Natural killer cell (primary cell): ENCODE measurements around the gene UBAC1. TPM values are rescaled to one million over a fixed set of nuclear protein-coding genes. Genes with fewer than 3 reads are reported as not detected.

ENCODE experiments used
- ATAC-seq, 3 donors: fragments of 150-1000 bp in 2 of 3; fragments of 200-7000 bp in 1 of 3; cut with Tn5 transposase; 1 replicate in 1 of 3; 2 replicates in 2 of 3; pipeline ENCODE4 v1.10.0; 2021; ENCODE audit warnings: mild to moderate bottlenecking in 2 of 3, moderate library complexity in 2 of 3
- DNase-seq, 2 donors: peaks; one replicate each; pipeline versions ENCODE4 v3.0.0 to v3.0.0-alpha.2; 2013 to 2021; ENCODE audit warnings: mixed read lengths in 1 of 2
- H3K27ac ChIP-seq: one replicate; pipeline ENCODE4 v1.5.1; 2013; ENCODE audit warnings: mild to moderate bottlenecking, low read length
- H3K27me3 ChIP-seq: one replicate; pipeline ENCODE4 v1.6.1; 2013; ENCODE audit warnings: low read length; ENCODE audit not compliant: control insufficient read depth, insufficient read depth
- H3K36me3 ChIP-seq: one replicate; pipeline ENCODE4 v1.6.1; 2013; ENCODE audit warnings: low read length; ENCODE audit not compliant: control insufficient read depth, insufficient read depth
- H3K4me1 ChIP-seq: one replicate; pipeline ENCODE4 v1.6.1; 2013; ENCODE audit warnings: low read length; ENCODE audit not compliant: control insufficient read depth, insufficient read depth
- H3K4me3 ChIP-seq: one replicate; pipeline ENCODE4 v1.5.1; 2013; ENCODE audit warnings: low read length
- H3K9me3 ChIP-seq: one replicate; pipeline ENCODE4 v1.6.1; 2013; ENCODE audit warnings: low read length; ENCODE audit not compliant: control insufficient read depth, insufficient read depth
- H3K27ac Mint-ChIP-seq, 2 donors: one replicate each; pipeline ENCODE4 v1.8.0; 2022; ENCODE audit warnings: mild to moderate bottlenecking in 2 of 2, mixed read lengths in 2 of 2, moderate library complexity in 1 of 2
- H3K27me3 Mint-ChIP-seq, 2 donors: one replicate each; pipeline ENCODE4 v1.8.0; 2022; ENCODE audit warnings: low read depth in 2 of 2, mixed read lengths in 2 of 2
- H3K36me3 Mint-ChIP-seq: one replicate; pipeline ENCODE4 v1.8.0; 2022; ENCODE audit warnings: mixed read lengths
- H3K4me1 Mint-ChIP-seq, 2 donors: one replicate each; pipeline ENCODE4 v1.8.0; 2022; ENCODE audit warnings: mixed read lengths in 2 of 2
- H3K4me3 Mint-ChIP-seq: one replicate; pipeline ENCODE4 v1.8.0; 2022; ENCODE audit warnings: mild to moderate bottlenecking, moderate library complexity, mixed read lengths
- H3K9me3 Mint-ChIP-seq, 2 donors: one replicate each; pipeline ENCODE4 v1.8.0; 2022; ENCODE audit warnings: mixed read lengths in 2 of 2
- WGBS: methylation state at CpG from one replicate; pipeline ENCODE4 v1.1.7; 2013; ENCODE audit warnings: missing lambda C conversion rate; ENCODE audit not compliant: insufficient coverage; 5-methylcytosine and 5-hydroxymethylcytosine counted together
- intact Hi-C: fragments of 100-400 bp; cut with micrococcal nuclease; formaldehyde crosslinking; loops from one replicate; pipeline ENCODE4 v1.14.2; 2022
- total RNA-seq, 4 donors: library from RNA; stranded (reverse); fragments of 120-200 nt in 1 of 4; gene quantifications; one replicate each; pipeline versions ENCODE4 v1.2.3 to v1.2.4, GENCODE V29; 2013 to 2022
- TF ChIP-seq, protein P1 (sequence below): fragments of 200-600 bp; IDR thresholded peaks from one replicate; pipeline ENCODE4 v1.8.0; 2022; ENCODE audit warnings: antibody characterized with exemption

Gene UBAC1
- total RNA-seq, 3 donors from 2014 or later (not counting 1 experiment from before 2014, with no cell fraction given) = 22.7 to 31.8 (median 27.6) TPM

DNA sequence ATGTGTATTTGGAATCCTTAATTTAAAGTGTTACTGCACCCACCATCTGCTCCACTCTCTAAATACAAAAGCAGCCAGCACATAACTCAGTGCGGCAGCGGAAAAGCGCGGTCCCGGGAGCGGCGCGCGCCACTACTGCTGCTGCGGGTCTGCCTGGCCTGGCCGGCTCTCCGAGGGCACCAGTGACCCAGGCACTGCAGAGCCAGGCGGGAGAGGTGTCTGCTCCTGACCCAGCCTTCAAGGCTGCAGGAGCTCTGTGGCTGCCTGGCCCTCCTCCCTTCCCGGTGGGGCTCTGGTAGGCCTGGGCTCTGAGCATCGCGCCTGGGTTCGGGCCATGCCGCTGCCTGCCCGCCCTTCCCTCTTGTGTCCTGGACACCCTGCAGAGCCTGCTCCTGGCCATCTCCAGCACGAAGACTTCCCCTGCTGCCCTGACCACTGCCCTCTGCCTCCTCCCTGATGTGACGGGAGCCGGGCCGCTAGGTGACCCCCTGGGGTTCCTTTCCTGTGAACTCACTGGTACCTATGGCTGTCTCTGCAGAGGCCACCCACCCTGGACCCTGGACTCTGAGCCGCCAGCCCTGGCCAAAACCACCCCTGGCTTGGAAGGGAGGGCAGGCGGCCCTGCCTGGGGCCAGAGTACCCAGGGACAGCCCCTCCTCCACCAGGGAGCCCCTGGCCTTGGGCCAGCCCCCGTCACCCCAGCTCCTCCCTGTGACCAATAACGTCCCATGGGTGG is 32.8 kb upstream of the UBAC1 start:
- H3K4me1 ChIP-seq = peaks cover 49% of the 10 kb centered on the region
- no peaks in the 10 kb centered on the region for H3K27me3 Mint-ChIP-seq
- no peaks in the 10 kb centered on the region for H3K27me3 ChIP-seq
- no peak for DNase-seq
- WGBS = 86% methylated on average over 27 of the region's 27 CpGs
- no peak overlapping the region for H3K27ac Mint-ChIP-seq
- no peaks in the 10 kb centered on the region for H3K36me3 Mint-ChIP-seq
- H3K4me1 Mint-ChIP-seq = peaks cover 0 to 32% of the 10 kb centered on the region in 2 donors
- intact Hi-C loops = no loop called here
- H3K27ac ChIP-seq = no peak overlapping the region
- no peak overlapping the region for H3K4me3 ChIP-seq
- no peaks in the 10 kb centered on the region for H3K9me3 ChIP-seq
- no peaks in the 10 kb centered on the region for H3K9me3 Mint-ChIP-seq
- ATAC-seq = no peak
- H3K4me3 Mint-ChIP-seq = no peak overlapping the region
- TF ChIP-seq, protein P1, sequence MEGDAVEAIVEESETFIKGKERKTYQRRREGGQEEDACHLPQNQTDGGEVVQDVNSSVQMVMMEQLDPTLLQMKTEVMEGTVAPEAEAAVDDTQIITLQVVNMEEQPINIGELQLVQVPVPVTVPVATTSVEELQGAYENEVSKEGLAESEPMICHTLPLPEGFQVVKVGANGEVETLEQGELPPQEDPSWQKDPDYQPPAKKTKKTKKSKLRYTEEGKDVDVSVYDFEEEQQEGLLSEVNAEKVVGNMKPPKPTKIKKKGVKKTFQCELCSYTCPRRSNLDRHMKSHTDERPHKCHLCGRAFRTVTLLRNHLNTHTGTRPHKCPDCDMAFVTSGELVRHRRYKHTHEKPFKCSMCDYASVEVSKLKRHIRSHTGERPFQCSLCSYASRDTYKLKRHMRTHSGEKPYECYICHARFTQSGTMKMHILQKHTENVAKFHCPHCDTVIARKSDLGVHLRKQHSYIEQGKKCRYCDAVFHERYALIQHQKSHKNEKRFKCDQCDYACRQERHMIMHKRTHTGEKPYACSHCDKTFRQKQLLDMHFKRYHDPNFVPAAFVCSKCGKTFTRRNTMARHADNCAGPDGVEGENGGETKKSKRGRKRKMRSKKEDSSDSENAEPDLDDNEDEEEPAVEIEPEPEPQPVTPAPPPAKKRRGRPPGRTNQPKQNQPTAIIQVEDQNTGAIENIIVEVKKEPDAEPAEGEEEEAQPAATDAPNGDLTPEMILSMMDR = no peak
- no peaks in the 10 kb centered on the region for H3K36me3 ChIP-seq

DNA sequence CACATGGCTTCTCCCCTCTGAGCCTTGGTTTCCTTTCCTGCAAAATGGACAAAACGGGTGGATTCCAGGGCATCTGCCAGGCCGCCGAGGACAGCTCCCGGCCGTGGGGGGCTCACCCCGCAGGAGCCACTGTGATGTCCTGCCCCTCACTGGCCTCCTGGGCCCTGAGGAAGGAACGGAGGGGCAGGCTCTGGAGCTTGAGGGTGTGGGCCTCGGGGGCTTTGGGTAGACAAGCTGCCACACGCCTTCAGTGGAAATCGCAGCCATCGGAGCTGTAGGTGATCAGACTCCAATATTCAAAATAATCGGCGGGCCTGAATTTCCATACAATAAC is 32.2 kb upstream of the UBAC1 start:
- Histone ChIP-seq H3K4me1 (peaks cover 49% of the 10 kb centered on the region), H3K27ac (no peak overlapping the region), H3K4me3 (no peak overlapping the region), H3K9me3 (no peaks in the 10 kb centered on the region), H3K27me3 (no peaks in the 10 kb centered on the region), H3K36me3 (no peaks in the 10 kb centered on the region)
- Mint-ChIP-seq H3K36me3 (no peaks in the 10 kb centered on the region), H3K9me3 (no peaks in the 10 kb centered on the region), H3K27me3 (no peaks in the 10 kb centered on the region), H3K4me1 (peaks cover 0 to 32% of the 10 kb centered on the region in 2 donors), H3K4me3 (no peak overlapping the region), H3K27ac (no peak overlapping the region)
- intact Hi-C loops = no loop called here
- DNase-seq = no peak
- 82% methylated on average over 11 of the region's 13 CpGs for WGBS
- TF ChIP-seq, protein P1 = no peak
- no peak for ATAC-seq

DNA sequence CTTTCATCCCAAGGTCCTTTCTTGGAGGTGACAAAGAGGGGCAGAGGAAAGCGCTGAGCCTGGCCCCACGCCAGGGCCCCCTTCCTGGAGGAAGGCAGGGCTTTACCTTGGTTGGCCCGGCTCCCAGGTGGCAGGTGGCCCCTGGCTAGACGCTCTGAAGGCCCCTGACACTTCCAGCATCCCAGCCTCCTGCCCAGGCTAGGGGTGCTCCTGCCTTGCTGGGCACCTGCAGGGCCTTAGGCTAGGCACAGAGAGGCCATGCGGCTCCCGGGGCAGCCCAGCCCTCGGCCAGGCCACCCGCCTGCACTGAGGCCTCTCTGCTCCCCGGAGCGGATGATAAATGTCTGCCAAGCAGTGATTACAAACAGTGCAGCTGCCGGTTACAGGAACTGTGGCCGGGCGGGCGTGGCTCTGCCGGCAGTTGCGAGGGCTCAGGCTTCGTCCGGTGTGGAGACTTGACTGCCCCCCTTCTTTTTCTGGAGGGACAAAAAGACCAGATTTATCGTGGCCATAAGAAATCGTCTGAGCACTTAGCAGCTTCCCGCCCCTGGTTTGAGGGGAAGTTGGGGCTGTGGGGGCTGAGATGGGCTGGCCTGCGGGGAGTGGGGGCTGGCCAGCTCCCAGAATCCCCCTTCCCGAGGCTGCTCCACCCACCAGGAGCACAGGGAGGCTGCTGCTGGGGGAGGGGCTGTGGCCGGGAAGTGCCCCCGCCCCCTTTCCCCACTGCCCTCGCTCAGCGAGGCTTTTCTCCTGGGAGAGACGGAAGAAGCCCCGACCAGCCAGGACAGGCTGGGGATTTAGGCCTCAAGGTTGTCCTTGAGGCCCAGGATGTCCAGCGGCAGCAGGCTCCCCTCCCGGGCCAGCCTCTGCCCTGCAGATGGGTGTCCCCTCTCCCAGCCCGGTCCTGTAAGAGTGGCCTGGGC is 31.6 kb upstream of the UBAC1 start:
- DNase-seq = peak; percentile 34 to 54
- peaks cover 0 to 32% of the 10 kb centered on the region in 2 donors for H3K4me1 Mint-ChIP-seq
- no peaks in the 10 kb centered on the region for H3K27me3 Mint-ChIP-seq
- Histone ChIP-seq H3K27me3 (no peaks in the 10 kb centered on the region), H3K9me3 (no peaks in the 10 kb centered on the region), H3K27ac (peak overlapping the region; percentile 64), H3K36me3 (no peaks in the 10 kb centered on the region), H3K4me1 (peaks cover 49% of the 10 kb centered on the region), H3K4me3 (peak overlapping the region; percentile 9)
- WGBS = 16% methylated on average over 32 of the region's 32 CpGs
- TF ChIP-seq, protein P1 = no peak
- peak; percentile 63 to 74 (median 68) for ATAC-seq
- H3K9me3 Mint-ChIP-seq = no peaks in the 10 kb centered on the region
- H3K4me3 Mint-ChIP-seq = peak overlapping the region; percentile 63
- peak overlapping the region in 1 of 2 donors; percentile 57 for H3K27ac Mint-ChIP-seq
- H3K36me3 Mint-ChIP-seq = no peaks in the 10 kb centered on the region
- intact Hi-C loops = no loop called here
